ENCODE measurements around the gene AGPAT3. TPM values are rescaled to one million over a fixed set of nuclear protein-coding genes. Genes with fewer than 3 reads are reported as not detected.
"Not testable (repeated sequence)": the region's sequence is repeated elsewhere in the genome, so short reads cannot be mapped to it uniquely, and the experiment has no call there.

The AGPAT3 gene, protein sequence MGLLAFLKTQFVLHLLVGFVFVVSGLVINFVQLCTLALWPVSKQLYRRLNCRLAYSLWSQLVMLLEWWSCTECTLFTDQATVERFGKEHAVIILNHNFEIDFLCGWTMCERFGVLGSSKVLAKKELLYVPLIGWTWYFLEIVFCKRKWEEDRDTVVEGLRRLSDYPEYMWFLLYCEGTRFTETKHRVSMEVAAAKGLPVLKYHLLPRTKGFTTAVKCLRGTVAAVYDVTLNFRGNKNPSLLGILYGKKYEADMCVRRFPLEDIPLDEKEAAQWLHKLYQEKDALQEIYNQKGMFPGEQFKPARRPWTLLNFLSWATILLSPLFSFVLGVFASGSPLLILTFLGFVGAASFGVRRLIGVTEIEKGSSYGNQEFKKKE
- 100 to 1,000 TPM in 1 of 2 donors, 10 to 100 TPM in 1; 21.2 to 109 TPM for total RNA-seq

- Mint-ChIP-seq H3K36me3 (peaks cover 13 to 28% of the 10 kb centered on the region in 2 donors), H3K9me3 (no peaks in the 10 kb centered on the region), H3K27ac (peak within 1 kb of the TSS; percentile 56 to 95)
- ATAC-seq = peak; percentile 19 to 34
- peak; percentile 37 to 54 for DNase-seq (ENCODE audit: low spot score in 2 of 2)
Measured at GRCh38 chr21:43864962-43865539, at the start of gene AGPAT3. AGPAT3 (plus strand) TSS chr21:43865223; CDS start chr21:43959682, 94,459 bp downstream.

- no peaks in the 10 kb centered on the region for H3K9me3 Mint-ChIP-seq
- peaks cover 0 to 5% of the 10 kb centered on the region in 2 donors for H3K36me3 Mint-ChIP-seq
- no peak for ATAC-seq
- DNase-seq (ENCODE audit: low spot score in 2 of 2) = no peak
- no peak overlapping the region for H3K27ac Mint-ChIP-seq
Measured at GRCh38 chr21:43815991-43816390, 49.0 kb upstream of the AGPAT3 start.

GRCh38 chr21:43816611-43817071 is 48.4 kb upstream of the AGPAT3 start:
- Mint-ChIP-seq H3K36me3 (peaks cover 0 to 5% of the 10 kb centered on the region in 2 donors), H3K27ac (no peak overlapping the region), H3K9me3 (no peaks in the 10 kb centered on the region)
- DNase-seq (ENCODE audit: low spot score in 2 of 2) (no peak), ATAC-seq (no peak)

DNA sequence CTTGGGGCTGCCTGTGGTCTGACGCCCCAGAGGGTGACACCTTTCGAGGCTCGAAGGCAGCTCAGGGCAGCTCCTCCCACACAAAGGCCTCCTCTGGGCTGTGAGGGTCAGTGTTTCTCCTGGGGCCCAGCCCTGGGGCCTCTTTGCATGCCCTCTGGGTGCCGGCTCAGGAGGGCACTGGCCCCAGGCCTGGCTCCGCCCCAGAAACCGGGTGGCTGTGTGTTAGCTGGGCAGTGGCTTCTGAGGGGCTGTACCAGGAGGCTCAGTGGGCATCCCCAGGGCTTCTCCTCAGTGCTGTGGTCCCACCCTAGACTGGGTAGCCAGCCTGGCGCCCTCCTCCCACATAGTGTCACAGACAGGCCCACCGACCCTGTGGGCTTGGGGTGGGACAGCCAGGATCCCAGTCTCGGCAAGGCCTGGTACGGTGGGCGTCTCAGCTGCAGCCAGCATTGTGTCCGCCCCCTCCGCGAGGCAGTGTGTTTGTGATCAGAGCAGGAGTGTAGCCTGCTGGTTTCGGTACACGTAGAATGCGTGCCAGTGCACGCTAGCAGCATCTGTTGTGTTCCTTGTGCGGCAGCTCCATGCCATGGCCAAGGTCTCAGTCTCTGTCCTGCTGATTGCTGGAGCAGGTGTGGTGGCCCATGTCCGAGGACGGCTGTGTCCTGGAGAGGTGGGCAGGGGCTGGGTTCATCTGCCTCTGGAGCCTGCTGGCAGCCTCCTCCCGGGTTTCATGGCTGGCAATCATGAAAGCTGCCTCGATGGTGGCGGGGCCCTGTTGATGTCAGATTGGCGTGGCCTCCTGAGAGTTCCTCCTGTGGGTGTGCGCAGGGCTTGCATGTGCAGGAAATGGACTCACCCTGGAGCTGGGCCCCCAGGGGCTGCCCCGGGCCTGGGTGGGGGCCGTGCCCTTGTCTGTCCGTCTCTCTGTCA is 47.6 kb upstream of the AGPAT3 start:
- H3K9me3 Mint-ChIP-seq = no peaks in the 10 kb centered on the region
- H3K36me3 Mint-ChIP-seq = peaks cover 0 to 5% of the 10 kb centered on the region in 2 donors
- H3K27ac Mint-ChIP-seq = peak overlapping the region in 1 of 2 donors; percentile 60
- no peak for DNase-seq (ENCODE audit: low spot score in 2 of 2)
- ATAC-seq = no peak

GRCh38 chr21:43818685-43819084 is 46.3 kb upstream of the AGPAT3 start:
- Mint-ChIP-seq H3K27ac (no peak overlapping the region), H3K36me3 (peaks cover 0 to 5% of the 10 kb centered on the region in 2 donors), H3K9me3 (no peaks in the 10 kb centered on the region)
- DNase-seq (ENCODE audit: low spot score in 2 of 2) (no peak), ATAC-seq (no peak)

GRCh38 chr21:43819511-43820405 is 45.3 kb upstream of the AGPAT3 start:
- Mint-ChIP-seq H3K27ac (no peak overlapping the region), H3K9me3 (no peaks in the 10 kb centered on the region), H3K36me3 (peaks cover 0 to 5% of the 10 kb centered on the region in 2 donors)
- ATAC-seq = no peak
- DNase-seq (ENCODE audit: low spot score in 2 of 2) = no peak

GRCh38 chr21:43820466-43820865 is 44.6 kb upstream of the AGPAT3 start:
- no peak for ATAC-seq
- Mint-ChIP-seq H3K9me3 (no peaks in the 10 kb centered on the region), H3K36me3 (peaks cover 0 to 5% of the 10 kb centered on the region in 2 donors), H3K27ac (no peak overlapping the region)
- no peak for DNase-seq (ENCODE audit: low spot score in 2 of 2)

GRCh38 chr21:43822166-43822565 is 42.9 kb upstream of the AGPAT3 start:
- not testable (repeated sequence) for H3K27ac Mint-ChIP-seq; ATAC-seq; H3K36me3 Mint-ChIP-seq; DNase-seq (ENCODE audit: low spot score in 2 of 2); H3K9me3 Mint-ChIP-seq

- H3K27ac Mint-ChIP-seq = not testable (repeated sequence)
Measured at GRCh38 chr21:43822741-43823140, 42.3 kb upstream of the AGPAT3 start.

DNA sequence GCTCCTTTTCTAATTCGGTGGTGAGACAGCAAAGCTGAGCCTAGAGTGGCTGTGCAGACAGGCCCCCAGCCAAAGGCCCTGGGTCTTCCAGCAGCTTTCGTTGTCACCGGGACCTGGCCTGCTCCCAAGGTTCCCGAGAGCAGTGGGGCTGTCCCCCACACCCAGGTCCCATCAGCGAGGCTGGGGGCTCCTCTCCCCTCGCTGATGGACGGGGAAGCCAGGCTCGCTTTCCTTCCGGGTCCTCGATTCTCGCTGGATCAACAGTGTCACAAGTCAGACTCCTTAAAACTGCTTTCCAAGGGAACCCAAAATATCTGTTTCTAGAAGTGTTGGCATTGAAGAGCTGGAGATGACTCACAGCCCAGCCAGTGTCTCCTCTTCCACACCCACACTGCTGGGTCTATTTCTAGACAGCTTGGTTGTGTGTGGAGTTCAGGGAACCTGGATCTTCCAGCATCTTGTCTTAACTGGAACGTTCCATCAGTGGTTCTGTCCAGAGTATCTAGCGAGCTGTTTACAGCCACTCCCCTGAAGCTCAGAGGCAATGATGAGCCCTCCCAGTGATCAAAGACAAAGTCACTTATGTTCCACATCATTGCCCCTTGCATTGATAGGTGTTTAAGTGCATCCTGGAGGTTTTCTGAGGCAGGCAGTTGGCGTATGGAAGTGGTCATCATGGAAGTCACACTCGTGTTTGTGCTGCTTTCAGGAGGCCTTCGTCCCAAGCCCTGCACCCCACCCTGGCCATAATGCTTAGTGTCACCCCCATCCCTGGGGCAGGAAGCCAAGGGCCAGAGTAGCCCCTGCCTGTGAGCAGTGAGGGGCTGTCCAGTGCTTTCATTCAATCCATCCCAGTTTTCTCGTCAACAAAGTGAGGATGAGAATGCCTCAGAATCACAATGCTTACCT is 40.4 kb upstream of the AGPAT3 start:
- ATAC-seq (no peak), DNase-seq (ENCODE audit: low spot score in 2 of 2) (no peak)
- Mint-ChIP-seq H3K27ac (no peak overlapping the region), H3K36me3 (no peaks in the 10 kb centered on the region), H3K9me3 (no peaks in the 10 kb centered on the region)

More at GRCh38 chr21:43822741-43823140, 42.3 kb upstream of the AGPAT3 start:
- DNase-seq (ENCODE audit: low spot score in 2 of 2); ATAC-seq; H3K36me3 Mint-ChIP-seq; H3K9me3 Mint-ChIP-seq: not testable (repeated sequence)

- Mint-ChIP-seq H3K36me3 (no peaks in the 10 kb centered on the region), H3K27ac (no peak overlapping the region), H3K9me3 (no peaks in the 10 kb centered on the region)
- DNase-seq (ENCODE audit: low spot score in 2 of 2) (no peak), ATAC-seq (no peak)
Measured at GRCh38 chr21:43825242-43825935, 39.6 kb upstream of the AGPAT3 start.

DNA sequence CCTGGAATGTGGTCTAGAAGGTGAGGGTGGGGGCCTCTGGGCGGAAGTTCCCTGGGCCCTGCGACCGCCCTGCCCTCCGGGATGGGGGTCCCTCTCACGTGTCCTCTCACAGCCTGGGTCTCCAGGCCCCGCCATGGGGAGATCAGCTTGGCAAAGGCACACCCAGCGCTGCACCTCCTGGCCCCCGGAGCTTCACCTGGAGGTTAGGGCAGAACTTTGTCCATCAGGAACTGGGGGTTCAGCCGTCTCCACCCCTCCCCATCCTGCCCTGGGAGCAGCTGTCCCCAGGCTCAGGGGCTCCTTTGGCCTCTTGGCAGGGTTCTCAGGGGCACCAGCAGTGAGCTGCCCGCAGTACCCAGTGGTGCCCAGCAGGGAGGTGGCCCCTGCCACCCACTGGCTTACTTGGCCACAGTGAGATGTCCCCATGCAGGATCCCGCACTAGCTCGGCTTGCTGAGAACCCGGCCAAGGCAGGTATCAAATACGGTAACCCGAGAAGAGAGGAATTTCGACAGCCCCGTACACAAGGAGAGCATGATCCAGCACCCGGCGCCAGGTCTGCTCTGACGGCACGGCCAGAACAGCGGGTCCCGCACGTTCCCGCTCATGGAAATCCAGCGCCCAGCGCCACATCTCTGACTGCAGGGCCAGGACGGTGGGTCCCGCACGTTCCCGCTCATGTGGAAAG is 38.9 kb upstream of the AGPAT3 start:
- no peak overlapping the region for H3K27ac Mint-ChIP-seq
- no peaks in the 10 kb centered on the region for H3K36me3 Mint-ChIP-seq
- ATAC-seq (no peak), DNase-seq (ENCODE audit: low spot score in 2 of 2) (no peak)
- no peaks in the 10 kb centered on the region for H3K9me3 Mint-ChIP-seq

DNA sequence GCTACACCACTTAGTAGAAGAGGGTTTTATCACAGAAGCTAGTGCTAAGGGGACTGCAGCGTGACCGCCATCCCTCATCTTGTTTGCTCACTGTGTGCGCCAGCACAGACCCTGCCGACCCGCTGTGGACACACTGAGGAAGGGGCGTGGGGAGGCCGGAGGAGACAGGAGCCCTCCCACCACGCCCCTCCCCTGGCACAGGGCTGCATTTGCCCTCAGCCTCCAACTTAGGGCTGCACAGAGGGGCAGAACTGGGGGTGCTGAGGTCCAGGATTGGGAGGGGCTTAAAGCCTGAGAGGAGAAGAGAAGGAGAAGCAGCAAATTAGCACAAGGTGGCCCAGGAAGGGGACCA is 38.4 kb upstream of the AGPAT3 start:
- DNase-seq (ENCODE audit: low spot score in 2 of 2) (no peak), ATAC-seq (no peak)
- Mint-ChIP-seq H3K9me3 (no peaks in the 10 kb centered on the region), H3K27ac (no peak overlapping the region), H3K36me3 (no peaks in the 10 kb centered on the region)

DNA sequence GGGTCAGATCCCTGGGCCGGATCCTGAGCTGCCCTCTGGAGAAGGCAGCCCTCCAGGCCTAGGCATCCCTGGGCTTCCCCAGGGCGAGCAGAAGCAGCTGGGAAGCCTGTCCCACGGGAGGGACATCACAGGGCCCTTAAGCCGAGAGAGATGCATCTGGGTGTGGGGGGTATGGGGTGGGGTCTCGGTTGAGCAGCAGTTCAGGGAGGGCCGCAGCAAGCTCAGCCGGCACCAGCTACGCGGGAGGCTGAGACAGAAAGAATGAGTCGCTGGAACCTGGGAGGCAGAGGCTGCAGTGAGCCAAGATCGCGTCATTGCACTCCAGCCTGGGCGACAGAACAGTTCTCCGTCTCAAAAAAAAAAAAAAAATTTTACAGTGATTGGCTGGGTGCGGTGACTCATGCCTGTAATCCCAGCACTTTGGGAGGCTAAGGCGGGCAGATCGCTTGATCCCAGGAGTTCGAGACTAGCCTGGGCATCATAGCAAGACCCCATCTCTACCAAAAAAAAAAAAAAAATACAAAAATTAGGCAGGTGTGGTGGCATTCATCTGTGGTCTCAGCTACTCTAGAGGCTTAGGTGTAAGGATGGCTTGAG is 37.9 kb upstream of the AGPAT3 start:
- DNase-seq (ENCODE audit: low spot score in 2 of 2) (no peak), ATAC-seq (no peak)
- Mint-ChIP-seq H3K36me3 (no peaks in the 10 kb centered on the region), H3K27ac (no peak overlapping the region), H3K9me3 (no peaks in the 10 kb centered on the region)
